ENCODE results near the gene SLC22A23. TPM values are rescaled to one million over a fixed set of nuclear protein-coding genes. Genes with fewer than 3 reads are reported as not detected.

Gene SLC22A23
- total RNA-seq, 1 experiment from 2014 or later = 2.7 TPM

GRCh38 chr6:3272911-3273547 is 183.8 kb downstream of the SLC22A23 start:
- no peak for DNase-seq (ENCODE audit: low read depth in 1 of 2, low spot score in 2 of 2)
- Histone ChIP-seq H3K4me3 (no peak overlapping the region), H3K27me3 (replicated peaks) (no peaks in the 10 kb centered on the region), H3K36me3 (peaks cover 38% of the 10 kb centered on the region), H3K27ac (no peak overlapping the region), H3K4me1 (replicated peaks) (no peaks in the 10 kb centered on the region), H3K9me3 (replicated peaks) (no peaks in the 10 kb centered on the region)

- H3K9me3 ChIP-seq (replicated peaks) = no peaks in the 10 kb centered on the region
- no peaks in the 10 kb centered on the region for H3K4me1 ChIP-seq (replicated peaks)
- H3K27ac ChIP-seq = no peak overlapping the region
- no peak for DNase-seq (ENCODE audit: low read depth in 1 of 2, low spot score in 2 of 2)
- H3K36me3 ChIP-seq = peaks cover 44% of the 10 kb centered on the region
- no peaks in the 10 kb centered on the region for H3K27me3 ChIP-seq (replicated peaks)
- H3K4me3 ChIP-seq = no peak overlapping the region
Measured at GRCh38 chr6:3271756-3272155, 185.1 kb downstream of the SLC22A23 start.

- Histone ChIP-seq H3K27me3 (replicated peaks) (no peaks in the 10 kb centered on the region), H3K4me1 (replicated peaks) (no peaks in the 10 kb centered on the region), H3K4me3 (no peak overlapping the region), H3K27ac (no peak overlapping the region), H3K36me3 (peaks cover 52% of the 10 kb centered on the region), H3K9me3 (replicated peaks) (no peaks in the 10 kb centered on the region)
- no peak for DNase-seq (ENCODE audit: low read depth in 1 of 2, low spot score in 2 of 2)
Measured at GRCh38 chr6:3270258-3270657, 186.6 kb downstream of the SLC22A23 start.

- Histone ChIP-seq H3K36me3 (peaks cover 58% of the 10 kb centered on the region), H3K4me3 (no peak overlapping the region), H3K9me3 (replicated peaks) (no peaks in the 10 kb centered on the region), H3K27ac (no peak overlapping the region), H3K27me3 (replicated peaks) (no peaks in the 10 kb centered on the region), H3K4me1 (replicated peaks) (no peaks in the 10 kb centered on the region)
- DNase-seq (ENCODE audit: low read depth in 1 of 2, low spot score in 2 of 2) = no peak
Measured at GRCh38 chr6:3269281-3269975, 187.4 kb downstream of the SLC22A23 start.

- no peaks in the 10 kb centered on the region for H3K9me3 ChIP-seq (replicated peaks)
- H3K4me3 ChIP-seq = no peak overlapping the region
- peaks cover 66% of the 10 kb centered on the region for H3K36me3 ChIP-seq
- DNase-seq (ENCODE audit: low read depth in 1 of 2, low spot score in 2 of 2) = no peak
- no peaks in the 10 kb centered on the region for H3K4me1 ChIP-seq (replicated peaks)
- H3K27ac ChIP-seq = no peak overlapping the region
- H3K27me3 ChIP-seq (replicated peaks) = no peaks in the 10 kb centered on the region
Measured at GRCh38 chr6:3268680-3269079, 188.2 kb downstream of the SLC22A23 start.

- Histone ChIP-seq H3K36me3 (peaks cover 70% of the 10 kb centered on the region), H3K4me3 (no peak overlapping the region)
Measured at GRCh38 chr6:3267162-3267561, 189.7 kb downstream of the SLC22A23 start.

GRCh38 chr6:3266170-3266569 is 190.7 kb downstream of the SLC22A23 start:
- H3K4me3 ChIP-seq = no peak overlapping the region

More at GRCh38 chr6:3267162-3267561, 189.7 kb downstream of the SLC22A23 start:
- Histone ChIP-seq H3K27me3 (replicated peaks) (no peaks in the 10 kb centered on the region), H3K9me3 (replicated peaks) (no peaks in the 10 kb centered on the region), H3K4me1 (replicated peaks) (peaks cover 2% of the 10 kb centered on the region; the same call in 1 of the 2 replicates), H3K27ac (no peak overlapping the region)
- no peak for DNase-seq (ENCODE audit: low read depth in 1 of 2, low spot score in 2 of 2)

GRCh38 chr6:3265671-3266070 is 191.2 kb downstream of the SLC22A23 start:
- Histone ChIP-seq H3K4me1 (replicated peaks) (peaks cover 16% of the 10 kb centered on the region), H3K4me3 (no peak overlapping the region), H3K36me3 (peaks cover 64% of the 10 kb centered on the region), H3K27ac (no peak overlapping the region), H3K27me3 (replicated peaks) (no peaks in the 10 kb centered on the region), H3K9me3 (replicated peaks) (no peaks in the 10 kb centered on the region)
- no peak for DNase-seq (ENCODE audit: low read depth in 1 of 2, low spot score in 2 of 2)

More at GRCh38 chr6:3266170-3266569, 190.7 kb downstream of the SLC22A23 start:
- no peaks in the 10 kb centered on the region for H3K27me3 ChIP-seq (replicated peaks)
- peaks cover 68% of the 10 kb centered on the region for H3K36me3 ChIP-seq
- H3K27ac ChIP-seq = no peak overlapping the region
- DNase-seq (ENCODE audit: low read depth in 1 of 2, low spot score in 2 of 2) = no peak
- no peaks in the 10 kb centered on the region for H3K9me3 ChIP-seq (replicated peaks)
- peaks cover 12% of the 10 kb centered on the region for H3K4me1 ChIP-seq (replicated peaks)

GRCh38 chr6:3264356-3264755 is 192.5 kb downstream of the SLC22A23 start:
- H3K4me3 ChIP-seq = no peak overlapping the region
- H3K9me3 ChIP-seq (replicated peaks) = no peaks in the 10 kb centered on the region
- H3K4me1 ChIP-seq (replicated peaks) = peaks cover 23% of the 10 kb centered on the region
- H3K27me3 ChIP-seq (replicated peaks) = no peaks in the 10 kb centered on the region
- peaks cover 56% of the 10 kb centered on the region for H3K36me3 ChIP-seq
- DNase-seq (ENCODE audit: low read depth in 1 of 2, low spot score in 2 of 2) = no peak
- no peak overlapping the region for H3K27ac ChIP-seq

GRCh38 chr6:3263096-3263495 is 193.8 kb downstream of the SLC22A23 start:
- no peak overlapping the region for H3K27ac ChIP-seq
- H3K27me3 ChIP-seq (replicated peaks) = no peaks in the 10 kb centered on the region
- no peaks in the 10 kb centered on the region for H3K9me3 ChIP-seq (replicated peaks)
- H3K4me1 ChIP-seq (replicated peaks) = peaks cover 26% of the 10 kb centered on the region
- peaks cover 51% of the 10 kb centered on the region for H3K36me3 ChIP-seq
- DNase-seq (ENCODE audit: low read depth in 1 of 2, low spot score in 2 of 2) = no peak
- H3K4me3 ChIP-seq = no peak overlapping the region

- no peak for DNase-seq (ENCODE audit: low read depth in 1 of 2, low spot score in 2 of 2)
- Histone ChIP-seq H3K36me3 (peaks cover 44% of the 10 kb centered on the region), H3K4me3 (no peak overlapping the region), H3K9me3 (replicated peaks) (no peaks in the 10 kb centered on the region), H3K27me3 (replicated peaks) (no peaks in the 10 kb centered on the region), H3K27ac (no peak overlapping the region), H3K4me1 (replicated peaks) (peaks cover 26% of the 10 kb centered on the region)
Measured at GRCh38 chr6:3261921-3262320, 194.9 kb downstream of the SLC22A23 start.

GRCh38 chr6:3261518-3261820 is 195.4 kb downstream of the SLC22A23 start:
- Histone ChIP-seq H3K27ac (no peak overlapping the region), H3K27me3 (replicated peaks) (no peaks in the 10 kb centered on the region), H3K4me1 (replicated peaks) (peaks cover 26% of the 10 kb centered on the region), H3K9me3 (replicated peaks) (no peaks in the 10 kb centered on the region), H3K36me3 (peaks cover 44% of the 10 kb centered on the region), H3K4me3 (no peak overlapping the region)
- no peak for DNase-seq (ENCODE audit: low read depth in 1 of 2, low spot score in 2 of 2)

GRCh38 chr6:3260772-3261517 is 195.9 kb downstream of the SLC22A23 start:
- peaks cover 26% of the 10 kb centered on the region for H3K4me1 ChIP-seq (replicated peaks)
- H3K27ac ChIP-seq = no peak overlapping the region
- DNase-seq (ENCODE audit: low read depth in 1 of 2, low spot score in 2 of 2) = no peak
- H3K4me3 ChIP-seq = no peak overlapping the region
- H3K9me3 ChIP-seq (replicated peaks) = no peaks in the 10 kb centered on the region
- no peaks in the 10 kb centered on the region for H3K27me3 ChIP-seq (replicated peaks)
- H3K36me3 ChIP-seq = peaks cover 40% of the 10 kb centered on the region

GRCh38 chr6:3260296-3260695 is 196.6 kb downstream of the SLC22A23 start:
- Histone ChIP-seq H3K4me3 (no peak overlapping the region), H3K27me3 (replicated peaks) (no peaks in the 10 kb centered on the region), H3K4me1 (replicated peaks) (peaks cover 26% of the 10 kb centered on the region), H3K36me3 (peaks cover 37% of the 10 kb centered on the region), H3K9me3 (replicated peaks) (no peaks in the 10 kb centered on the region), H3K27ac (no peak overlapping the region)
- DNase-seq (ENCODE audit: low read depth in 1 of 2, low spot score in 2 of 2) = no peak

Measured in SJSA1 (cell line).